Karpas-422 (cell line): ENCODE data around the gene CDK8. TPM values are rescaled to one million over a fixed set of nuclear protein-coding genes. Genes with fewer than 3 reads are reported as not detected.

ENCODE experiments used
- DNase-seq: peaks from one replicate; pipeline ENCODE4 v3.0.0-alpha.2; 2015
- H2AFZ ChIP-seq: fragments of 200-600 bp; sonication (generic); 2 replicates; pipeline ENCODE4 v1.6.1; 2014; ENCODE audit warnings: antibody characterized with exemption, low read length, mixed read lengths
- H3K27ac ChIP-seq: fragments of 200-600 bp; sonication (generic); 2 replicates; pipeline ENCODE4 v1.5.1; 2014; ENCODE audit warnings: mild to moderate bottlenecking, low read length, moderate library complexity
- H3K27me3 ChIP-seq: fragments of 200-600 bp; sonication (generic); 2 replicates; pipeline ENCODE4 v1.6.1; 2014; ENCODE audit warnings: low read length, mixed read lengths
- H3K36me3 ChIP-seq: fragments of 200-600 bp; sonication (generic); 2 replicates; pipeline ENCODE4 v1.6.1; 2014; ENCODE audit warnings: low read length, mixed read lengths; ENCODE audit not compliant: insufficient read depth
- H3K4me1 ChIP-seq: fragments of 200-600 bp; sonication (generic); 2 replicates; pipeline ENCODE4 v1.6.1; 2014; ENCODE audit warnings: mild to moderate bottlenecking, low read length, mixed read lengths
- H3K4me2 ChIP-seq: fragments of 200-600 bp; sonication (generic); 2 replicates; pipeline ENCODE4 v1.6.1; 2014; ENCODE audit warnings: low read length, low read depth, mild to moderate bottlenecking; ENCODE audit not compliant: poor library complexity, severe bottlenecking
- H3K4me3 ChIP-seq: fragments of 200-600 bp; sonication (generic); 2 replicates; pipeline ENCODE4 v1.5.1; 2014; ENCODE audit warnings: mild to moderate bottlenecking, antibody characterized with exemption, low read length, mixed read lengths
- H3K79me2 ChIP-seq: fragments of 200-600 bp; sonication (generic); 2 replicates; pipeline ENCODE4 v1.6.1; 2014; ENCODE audit warnings: mild to moderate bottlenecking, low read length, mixed read lengths
- H3K9ac ChIP-seq: fragments of 200-600 bp; sonication (generic); 2 replicates; pipeline ENCODE4 v1.6.0; 2014; ENCODE audit warnings: low read length
- H3K9me2 ChIP-seq: fragments of 200-600 bp; sonication (generic), shearing (Covaris generic); replicated peaks from 2 replicates; pipeline ENCODE4 v1.6.0; 2014; ENCODE audit warnings: mild to moderate bottlenecking, low read length, moderate library complexity; ENCODE audit not compliant: insufficient read depth
- H3K9me3 ChIP-seq: fragments of 300-700, 200-600 bp; sonication (generic); 2 replicates; pipeline ENCODE4 v1.6.1; 2014; ENCODE audit warnings: low read length, mixed read lengths
- H4K20me1 ChIP-seq: fragments of 200-600 bp; sonication (generic); 2 replicates; pipeline ENCODE4 v1.6.1; 2014; ENCODE audit warnings: mild to moderate bottlenecking, antibody characterized with exemption, low read length, low read depth; ENCODE audit not compliant: insufficient read depth
- total RNA-seq: library from RNA; depleted of rRNA; stranded (reverse); fragments of >200 nt; shearing (Covaris generic); gene quantifications from 2 replicates; pipeline ENCODE4 v1.2.3, GENCODE V29; 2014; ENCODE audit warnings: low replicate concordance; rRNA removed

CDK8 gene
- 8.5 and 12.8 TPM in 2 replicates for total RNA-seq

DNA sequence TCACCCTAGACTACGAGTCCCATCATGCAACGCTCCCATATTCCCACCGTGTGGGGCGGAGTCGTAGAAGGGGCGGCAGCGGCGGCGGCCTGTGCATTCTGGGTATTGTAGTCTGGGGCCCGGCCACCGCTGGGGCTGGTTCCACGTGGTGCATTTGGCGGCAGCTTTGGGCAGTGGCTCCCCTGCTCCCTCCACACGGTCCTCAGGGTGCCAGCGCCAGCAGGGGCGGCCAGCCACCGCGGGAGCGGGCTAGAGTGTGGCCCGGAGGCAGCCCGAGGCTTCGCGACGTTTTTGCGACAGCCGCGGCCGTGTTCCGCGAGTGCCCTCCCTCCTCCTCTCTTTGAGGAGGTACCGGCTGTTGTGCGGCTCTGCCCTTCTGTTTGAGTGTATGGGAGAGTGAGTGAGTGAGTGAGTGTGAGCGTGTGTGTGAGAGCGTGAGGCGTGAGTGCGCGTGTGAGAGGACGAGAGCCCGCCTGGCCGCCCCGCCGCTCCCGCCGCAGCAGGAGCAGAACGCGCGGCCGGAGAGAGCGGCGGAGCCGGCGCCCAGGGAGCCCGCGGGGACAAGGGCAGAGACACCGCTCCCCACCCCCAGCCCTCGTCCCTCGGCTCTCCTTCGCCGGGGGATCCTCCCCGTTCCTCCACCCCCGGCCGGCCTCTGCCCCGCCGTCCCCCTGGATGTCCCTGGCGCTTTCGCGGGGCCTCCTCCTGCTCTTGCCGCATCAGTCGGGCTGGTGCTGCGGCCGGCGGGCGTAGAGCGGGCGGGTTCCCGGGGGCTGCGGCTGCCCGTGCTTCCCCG lies at the start of gene CDK8:
Gene CDK8 (plus strand): TSS at position 343 of the 796 bp plus-strand sequence. CDS start 513 bp downstream, outside the sequence.
- DNase-seq = peak; percentile 95
- no peaks in the 10 kb centered on the region for H3K9me2 ChIP-seq
- peaks cover 10% of the 10 kb centered on the region for H3K79me2 ChIP-seq
- H4K20me1 ChIP-seq = peaks cover 41% of the 10 kb centered on the region
- H3K27ac ChIP-seq = no peak within 1 kb of the TSS
- H2AFZ ChIP-seq = peak within 1 kb of the TSS; percentile 88
- H3K27me3 ChIP-seq = peaks cover 7% of the 10 kb centered on the region; the same call in 1 of the 2 replicates
- no peaks in the 10 kb centered on the region for H3K36me3 ChIP-seq
- peak within 1 kb of the TSS; percentile 82 for H3K4me2 ChIP-seq
- H3K9ac ChIP-seq = peak within 1 kb of the TSS; percentile 74
- peak within 1 kb of the TSS; percentile 76 for H3K4me3 ChIP-seq
- H3K9me3 ChIP-seq = no peaks in the 10 kb centered on the region
- peaks cover 27% of the 10 kb centered on the region for H3K4me1 ChIP-seq

DNA sequence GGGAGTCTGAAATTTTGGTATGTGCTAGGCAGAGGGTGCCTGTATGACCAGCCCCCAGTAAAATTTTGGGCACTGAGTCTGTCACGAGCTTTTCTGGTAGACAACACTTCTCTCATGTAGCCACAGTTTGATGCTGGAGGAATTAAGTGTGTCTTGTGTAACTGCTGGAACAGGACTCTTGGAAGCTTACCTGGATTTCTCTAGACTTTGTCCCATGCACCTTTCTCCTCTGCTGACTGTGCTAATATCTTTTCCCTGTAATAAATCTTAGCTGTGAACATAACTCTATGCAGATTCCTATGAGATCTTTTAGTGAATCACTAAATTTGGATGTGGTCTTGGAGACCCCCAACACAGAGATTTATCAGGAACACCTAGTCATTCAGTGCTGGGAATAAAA lies 45.6 kb upstream of the CDK8 start:
- Histone ChIP-seq H2AFZ (no peak overlapping the region), H3K9me2 (no peaks in the 10 kb centered on the region), H3K27me3 (no peaks in the 10 kb centered on the region), H3K9ac (no peak overlapping the region), H3K4me1 (no peaks in the 10 kb centered on the region), H3K27ac (no peak overlapping the region), H3K4me2 (no peak overlapping the region), H3K79me2 (no peaks in the 10 kb centered on the region), H3K9me3 (no peaks in the 10 kb centered on the region), H3K36me3 (peaks cover 44% of the 10 kb centered on the region), H3K4me3 (no peak overlapping the region), H4K20me1 (no peaks in the 10 kb centered on the region)
- no peak for DNase-seq

DNA sequence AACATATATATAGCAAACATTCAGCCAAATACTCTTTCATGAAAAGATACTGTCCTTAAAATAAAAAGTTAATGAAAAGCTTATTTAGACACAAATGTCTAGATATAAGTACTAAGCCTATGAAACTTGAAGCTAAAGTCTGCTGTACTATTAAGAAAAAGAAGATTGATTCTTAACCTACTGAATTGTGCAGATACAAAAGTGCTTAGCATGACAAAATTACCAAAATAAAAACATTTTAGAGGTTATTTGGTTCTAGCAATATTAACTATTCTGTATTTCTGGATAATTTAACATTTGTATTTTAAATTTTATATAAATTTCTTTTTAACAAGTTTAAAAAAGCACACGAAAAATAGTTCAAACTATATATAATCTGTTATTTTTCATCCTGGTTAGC lies 40.6 kb upstream of the CDK8 start:
- no peak overlapping the region for H3K9ac ChIP-seq
- H4K20me1 ChIP-seq = no peaks in the 10 kb centered on the region
- H2AFZ ChIP-seq = no peak overlapping the region
- H3K4me2 ChIP-seq = no peak overlapping the region
- no peaks in the 10 kb centered on the region for H3K4me1 ChIP-seq
- H3K27ac ChIP-seq = no peak overlapping the region
- DNase-seq = no peak
- H3K9me3 ChIP-seq = no peaks in the 10 kb centered on the region
- no peaks in the 10 kb centered on the region for H3K9me2 ChIP-seq
- H3K27me3 ChIP-seq = no peaks in the 10 kb centered on the region
- peaks cover 74% of the 10 kb centered on the region; the same call in 1 of the 2 replicates for H3K36me3 ChIP-seq
- H3K79me2 ChIP-seq = no peaks in the 10 kb centered on the region; the same call in 1 of the 2 replicates
- H3K4me3 ChIP-seq = no peak overlapping the region

DNA sequence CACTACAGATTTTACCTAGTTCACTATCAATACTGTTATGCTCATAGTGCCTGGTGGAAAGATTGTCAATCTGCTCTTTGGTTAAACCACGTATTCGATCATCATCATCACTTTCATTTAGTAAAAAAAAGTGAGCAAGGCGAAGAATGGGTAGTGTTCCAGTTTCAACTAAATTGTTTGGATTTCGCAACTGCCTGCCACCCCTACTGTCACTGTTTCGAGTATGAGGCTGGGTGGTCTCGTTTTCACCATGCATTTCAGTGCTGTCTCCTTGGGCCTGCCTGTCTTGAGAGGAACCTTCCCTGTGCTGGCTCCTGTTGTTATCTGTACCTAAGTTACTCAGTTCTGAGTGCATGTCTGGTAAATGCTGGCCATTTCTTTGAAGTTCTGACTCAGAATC lies 39.9 kb upstream of the CDK8 start:
- DNase-seq = no peak
- H3K9me3 ChIP-seq = no peaks in the 10 kb centered on the region
- H3K36me3 ChIP-seq = peaks cover 78% of the 10 kb centered on the region; the same call in 1 of the 2 replicates
- no peaks in the 10 kb centered on the region for H3K9me2 ChIP-seq
- H3K79me2 ChIP-seq = no peaks in the 10 kb centered on the region; the same call in 1 of the 2 replicates
- H3K27me3 ChIP-seq = no peaks in the 10 kb centered on the region
- no peak overlapping the region for H3K9ac ChIP-seq
- no peak overlapping the region for H2AFZ ChIP-seq
- H3K4me3 ChIP-seq = no peak overlapping the region
- no peaks in the 10 kb centered on the region for H3K4me1 ChIP-seq
- no peaks in the 10 kb centered on the region for H4K20me1 ChIP-seq
- H3K4me2 ChIP-seq = no peak overlapping the region
- no peak overlapping the region for H3K27ac ChIP-seq

DNA sequence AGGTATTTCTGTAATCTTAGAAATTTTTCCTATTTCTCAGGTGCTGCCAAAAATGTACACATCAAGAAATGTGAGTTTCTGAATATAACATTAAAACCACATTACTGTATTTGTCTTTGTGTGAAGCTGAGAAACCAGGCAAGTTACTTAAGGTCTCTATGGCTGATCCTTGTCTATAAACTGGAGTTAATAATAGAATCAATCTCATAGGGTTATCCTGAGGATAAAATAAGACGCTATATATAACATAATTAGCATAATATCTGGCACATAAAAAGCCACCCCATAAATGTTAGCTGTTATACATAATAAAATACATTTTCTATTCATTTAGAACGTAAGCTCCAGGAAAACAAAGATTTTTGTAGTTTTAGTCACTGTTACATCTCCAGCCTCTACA lies 37.9 kb upstream of the CDK8 start:
- peaks cover 15% of the 10 kb centered on the region for H3K4me1 ChIP-seq
- no peak for DNase-seq
- H3K27me3 ChIP-seq = no peaks in the 10 kb centered on the region
- no peaks in the 10 kb centered on the region for H4K20me1 ChIP-seq
- H3K9ac ChIP-seq = no peak overlapping the region
- H3K4me3 ChIP-seq = no peak overlapping the region
- no peak overlapping the region for H3K4me2 ChIP-seq
- H3K36me3 ChIP-seq = peaks cover 77% of the 10 kb centered on the region
- no peaks in the 10 kb centered on the region for H3K9me3 ChIP-seq
- H3K9me2 ChIP-seq = no peaks in the 10 kb centered on the region
- no peak overlapping the region for H2AFZ ChIP-seq
- no peak overlapping the region for H3K27ac ChIP-seq
- H3K79me2 ChIP-seq = peaks cover 19% of the 10 kb centered on the region

DNA sequence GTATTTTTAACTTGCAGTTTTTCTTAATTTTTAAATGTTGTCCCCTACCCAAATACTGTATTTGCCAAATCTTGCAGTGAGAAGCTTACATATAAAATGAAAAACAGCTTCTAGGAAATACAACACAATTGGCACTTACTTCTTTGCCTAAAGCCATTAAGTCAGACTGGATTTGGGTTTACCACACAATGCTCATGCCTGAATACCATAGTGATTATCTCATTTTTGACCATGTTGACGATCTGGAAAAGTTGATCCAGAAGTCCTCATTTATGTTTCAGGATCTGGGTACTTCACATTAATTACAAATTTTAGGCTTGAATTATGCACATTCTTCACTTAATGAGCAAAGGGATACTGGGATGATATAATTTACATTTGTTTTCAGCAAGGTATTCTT lies 34.2 kb upstream of the CDK8 start:
- no peak overlapping the region for H3K27ac ChIP-seq
- H4K20me1 ChIP-seq = no peaks in the 10 kb centered on the region
- peaks cover 24% of the 10 kb centered on the region for H3K4me1 ChIP-seq
- no peak overlapping the region for H3K9ac ChIP-seq
- peak overlapping the region; percentile 84 for H3K4me2 ChIP-seq
- H3K4me3 ChIP-seq = 0 out of 2 replicates have a peak overlapping the region, but pooled peaks have one; percentile 89
- H2AFZ ChIP-seq = no peak overlapping the region
- H3K9me2 ChIP-seq = no peaks in the 10 kb centered on the region; the same call in 1 of the 2 replicates
- DNase-seq = no peak
- no peaks in the 10 kb centered on the region for H3K9me3 ChIP-seq
- no peaks in the 10 kb centered on the region for H3K27me3 ChIP-seq
- H3K36me3 ChIP-seq = peaks cover 44% of the 10 kb centered on the region
- H3K79me2 ChIP-seq = peaks cover 25% of the 10 kb centered on the region

DNA sequence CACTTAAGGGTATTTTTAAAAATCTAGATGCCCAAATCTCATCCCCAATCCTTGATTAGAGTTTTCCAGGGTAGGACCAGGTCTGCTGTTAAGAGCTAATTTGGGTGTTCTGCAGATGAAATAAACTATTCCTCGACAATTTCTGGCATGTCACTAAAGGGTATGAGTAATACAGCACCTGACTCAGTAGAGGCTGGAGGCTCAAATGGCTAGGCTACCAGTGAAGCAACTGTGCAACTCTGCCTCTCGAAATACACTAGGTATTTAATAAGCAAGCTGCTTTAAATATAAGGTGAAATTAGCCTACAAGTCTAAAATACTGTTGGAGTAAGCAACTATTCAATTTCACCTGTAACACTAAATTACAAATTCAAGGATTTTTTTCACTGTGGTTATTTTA lies 33.4 kb upstream of the CDK8 start:
- peak overlapping the region; percentile 89 for H3K4me3 ChIP-seq
- peaks cover 24% of the 10 kb centered on the region for H3K4me1 ChIP-seq
- peaks cover 25% of the 10 kb centered on the region for H3K79me2 ChIP-seq
- peak overlapping the region; percentile 94 for H3K9ac ChIP-seq
- no peak overlapping the region for H2AFZ ChIP-seq
- no peaks in the 10 kb centered on the region for H3K9me3 ChIP-seq
- H3K27me3 ChIP-seq = no peaks in the 10 kb centered on the region
- H3K9me2 ChIP-seq = no peaks in the 10 kb centered on the region; the same call in 1 of the 2 replicates
- H3K4me2 ChIP-seq = peak overlapping the region; percentile 84
- peaks cover 36% of the 10 kb centered on the region for H3K36me3 ChIP-seq
- H4K20me1 ChIP-seq = no peaks in the 10 kb centered on the region
- no peak overlapping the region for H3K27ac ChIP-seq
- DNase-seq = no peak

DNA sequence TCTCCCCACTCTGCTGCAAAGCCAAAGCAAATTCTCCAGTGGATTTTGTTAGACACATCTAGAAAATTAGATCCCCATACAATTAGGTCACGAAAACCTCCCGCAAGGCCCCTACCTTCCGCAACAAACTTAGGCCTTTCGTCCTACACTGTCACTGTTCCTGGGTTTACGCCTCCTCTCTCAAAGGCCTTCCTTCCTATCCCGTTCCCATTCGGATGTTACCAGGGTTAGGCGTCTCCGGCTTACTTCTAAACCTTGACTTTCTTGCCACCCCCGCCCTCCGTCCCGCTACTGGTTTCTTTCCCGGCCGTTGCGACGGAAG lies 32.6 kb upstream of the CDK8 start:
- Histone ChIP-seq H2AFZ (peak overlapping the region; percentile 92; the same call in 1 of the 2 replicates), H3K9me3 (no peaks in the 10 kb centered on the region), H3K4me2 (peak overlapping the region; percentile 84), H3K36me3 (peaks cover 33% of the 10 kb centered on the region), H3K9me2 (no peaks in the 10 kb centered on the region; the same call in 1 of the 2 replicates), H4K20me1 (no peaks in the 10 kb centered on the region), H3K4me3 (peak overlapping the region; percentile 89), H3K9ac (peak overlapping the region; percentile 94), H3K27me3 (no peaks in the 10 kb centered on the region), H3K4me1 (peaks cover 24% of the 10 kb centered on the region), H3K79me2 (peaks cover 25% of the 10 kb centered on the region), H3K27ac (peak overlapping the region; percentile 73)
- no peak for DNase-seq
